Psoas muscle (tissue), 8 donors: ENCODE measurements around the gene ATP8B4. TPM values are rescaled to one million over a fixed set of nuclear protein-coding genes. Genes with fewer than 3 reads are reported as not detected.
A peak's percentile ranks its signal among the peaks of the same experiment; 100 is the strongest.

Experiments
- ATAC-seq, 4 donors: fragments of 200-7000 bp; cut with Tn5 transposase; one replicate each; pipeline ENCODE4 v1.9.1; 2020; ENCODE audit warnings: moderate library complexity in 3 of 4, mild to moderate bottlenecking in 2 of 4
- DNase-seq, 2 donors: peaks; one replicate each; pipeline ENCODE4 v3.0.0-alpha.2; 2020
- H3K27ac ChIP-seq: fragments of 200-600 bp; one replicate; pipeline ENCODE4 v1.8.0; 2022
- H3K27me3 ChIP-seq, 3 donors: fragments of 200-600 bp in 1 of 3; one replicate each; pipeline versions ENCODE4 v1.6.1 to v1.8.0; 2013 to 2022; ENCODE audit warnings: low read length in 2 of 3, mild to moderate bottlenecking in 2 of 3, moderate library complexity in 1 of 3; ENCODE audit not compliant: insufficient read depth in 3 of 3
- H3K36me3 ChIP-seq, 2 donors: fragments of 200-600 bp in 1 of 2; one replicate each; pipeline versions ENCODE4 v1.6.1 to v1.8.0; 2013 to 2022; ENCODE audit warnings: low read depth in 1 of 2, mild to moderate bottlenecking in 1 of 2, moderate library complexity in 1 of 2; ENCODE audit not compliant: insufficient read depth in 1 of 2
- H3K4me1 ChIP-seq: fragments of 200-600 bp; one replicate; pipeline ENCODE4 v1.8.0; 2022
- H3K4me3 ChIP-seq: fragments of 200-600 bp; one replicate; pipeline ENCODE4 v1.8.0; 2022; ENCODE audit warnings: mild to moderate bottlenecking
- H3K9me3 ChIP-seq: fragments of 200-600 bp; one replicate; pipeline ENCODE4 v1.8.0; 2022
- WGBS, 3 donors: extraction: QIAGEN DNeasy Blood & Tissue Kit; methylation state at CpG; one replicate each; pipeline versions ENCODE4 v1.1.6 to v1.1.7; 2013; 5-methylcytosine and 5-hydroxymethylcytosine counted together
- intact Hi-C, 2 donors: fragments of 100-400 bp; cut with DNase I; formaldehyde crosslinking; loops; one replicate each; pipeline versions ENCODE4 v1.11.0 to v1.14.2; 2022
- polyA plus RNA-seq, 3 donors: library from polyadenylated mRNA; stranded (reverse); fragments of 200-250 nt; gene quantifications; one replicate each; pipeline ENCODE4 v1.2.3, GENCODE V29; 2013
- total RNA-seq, 4 donors: library from RNA; stranded (reverse); fragmentation: NEBNext Ultra II Directional in 2 of 4; extraction: Animal tissue kit (Norgen Biotek cat#: 25700) in 2 of 4; gene quantifications; one replicate each; pipeline versions ENCODE4 v1.2.1 to v1.2.4, GENCODE V29; 2021 to 2023
- TF ChIP-seq, protein P1 (sequence below): fragments of 200-600 bp; IDR thresholded peaks from one replicate; pipeline ENCODE4 v1.8.0; 2022; ENCODE audit warnings: antibody characterized with exemption
- donor health status: healthy with polysubstance abuse.
- donor health status: DM: no; HTN: no; CAD: no; lungs with moderate emphysema.
- donor health status: Bipolar disorder and iron deficiency.
- donor health status: healthy.
- donor health status: DM: yes; HTN: yes; CAD: no.
- donor health status: DM: no; HTN: no; CAD: no.
- donor health status: DM: no; HTN: no; CAD: no.
- donor health status: DM: yes; HTN: yes; CAD: no.

Gene ATP8B4
- total and polyA plus RNA-seq, 7 donors, result 0.25 to 2.2 (median 1.0) TPM

DNA sequence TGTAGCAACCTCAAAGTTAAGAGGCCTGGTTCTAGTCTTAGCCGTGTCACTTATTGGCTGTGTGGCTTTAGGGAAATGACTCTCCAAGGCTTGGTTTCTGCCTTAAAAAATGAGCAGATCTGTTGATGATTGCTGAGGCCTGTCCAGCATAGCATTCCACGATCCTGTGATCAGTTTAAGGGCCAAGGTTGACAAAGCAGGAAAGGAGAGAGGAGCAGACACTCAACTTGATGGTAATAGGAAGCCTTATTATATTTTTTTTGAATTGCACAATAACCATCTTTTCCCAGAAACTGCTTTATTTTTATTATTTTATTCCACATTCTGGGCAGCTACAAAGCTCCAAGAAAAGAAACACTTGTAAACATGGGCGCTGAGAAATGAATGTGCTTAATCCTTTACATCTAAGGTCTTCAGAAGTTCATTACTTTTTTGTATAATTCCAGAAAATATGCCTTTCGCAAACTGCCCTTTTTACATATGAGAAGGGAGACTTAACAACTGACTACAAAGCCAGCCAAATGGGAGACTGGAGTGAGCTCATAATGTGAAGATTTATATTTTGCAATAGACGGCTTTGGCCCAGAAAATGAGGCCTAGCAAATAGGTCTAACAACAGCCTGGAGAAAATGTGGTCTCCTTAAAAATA, 241.0 kb downstream of the ATP8B4 start:
- no peak overlapping the region for H3K4me3 ChIP-seq
- TF ChIP-seq, protein P1, sequence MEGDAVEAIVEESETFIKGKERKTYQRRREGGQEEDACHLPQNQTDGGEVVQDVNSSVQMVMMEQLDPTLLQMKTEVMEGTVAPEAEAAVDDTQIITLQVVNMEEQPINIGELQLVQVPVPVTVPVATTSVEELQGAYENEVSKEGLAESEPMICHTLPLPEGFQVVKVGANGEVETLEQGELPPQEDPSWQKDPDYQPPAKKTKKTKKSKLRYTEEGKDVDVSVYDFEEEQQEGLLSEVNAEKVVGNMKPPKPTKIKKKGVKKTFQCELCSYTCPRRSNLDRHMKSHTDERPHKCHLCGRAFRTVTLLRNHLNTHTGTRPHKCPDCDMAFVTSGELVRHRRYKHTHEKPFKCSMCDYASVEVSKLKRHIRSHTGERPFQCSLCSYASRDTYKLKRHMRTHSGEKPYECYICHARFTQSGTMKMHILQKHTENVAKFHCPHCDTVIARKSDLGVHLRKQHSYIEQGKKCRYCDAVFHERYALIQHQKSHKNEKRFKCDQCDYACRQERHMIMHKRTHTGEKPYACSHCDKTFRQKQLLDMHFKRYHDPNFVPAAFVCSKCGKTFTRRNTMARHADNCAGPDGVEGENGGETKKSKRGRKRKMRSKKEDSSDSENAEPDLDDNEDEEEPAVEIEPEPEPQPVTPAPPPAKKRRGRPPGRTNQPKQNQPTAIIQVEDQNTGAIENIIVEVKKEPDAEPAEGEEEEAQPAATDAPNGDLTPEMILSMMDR, result no peak
- 35 to 52% (median 46%) methylated on average over 5 of the region's 5 CpGs for WGBS, 3 donors
- ATAC-seq (peak; percentile 46 to 85 (median 73)), DNase-seq (no peak)
- H3K9me3 ChIP-seq, result no peaks in the 10 kb centered on the region
- intact Hi-C loops, result no loop called here
- no peaks in the 10 kb centered on the region for H3K36me3 ChIP-seq
- no peaks in the 10 kb centered on the region for H3K27me3 ChIP-seq
- H3K4me1 ChIP-seq, result no peaks in the 10 kb centered on the region
- peak overlapping the region; percentile 53 for H3K27ac ChIP-seq

DNA sequence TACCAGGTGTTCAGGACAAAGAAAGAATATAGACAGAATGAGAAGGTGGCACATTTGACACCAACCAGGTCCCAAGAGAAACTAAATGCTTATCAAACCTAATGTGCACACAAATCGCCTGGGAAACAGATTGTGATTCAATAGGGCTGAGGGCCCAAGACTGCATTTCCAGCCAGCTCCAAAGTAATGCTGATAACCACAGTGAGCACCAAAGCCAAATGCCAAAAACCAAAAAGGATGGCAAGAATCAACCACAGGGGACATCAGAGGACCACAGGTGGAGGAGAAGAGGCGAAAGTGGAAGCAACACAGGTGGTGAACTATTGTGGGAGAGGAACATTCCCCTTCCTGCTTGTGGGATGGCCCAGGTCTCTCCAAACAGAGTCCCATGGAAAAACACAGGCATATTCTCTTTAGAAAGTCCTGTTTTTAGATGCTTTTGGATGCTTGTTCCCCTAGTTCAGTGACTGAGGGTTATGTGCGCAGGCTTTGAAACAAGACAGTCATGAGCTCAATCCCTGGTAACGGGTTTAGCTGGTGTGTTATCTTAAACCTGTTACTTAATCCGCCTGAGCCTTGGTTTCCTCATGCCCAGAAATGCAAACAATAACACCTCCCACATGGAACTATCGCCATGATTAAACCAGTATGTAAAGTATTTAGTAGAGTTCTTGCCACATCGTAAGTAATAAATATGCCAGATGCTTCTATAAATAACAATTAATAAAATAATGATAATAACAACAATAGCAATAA, 241.7 kb downstream of the ATP8B4 start:
- Histone ChIP-seq H3K36me3 (no peaks in the 10 kb centered on the region), H3K4me1 (no peaks in the 10 kb centered on the region), H3K27ac (peak overlapping the region; percentile 53), H3K9me3 (no peaks in the 10 kb centered on the region), H3K4me3 (no peak overlapping the region), H3K27me3 (no peaks in the 10 kb centered on the region)
- intact Hi-C loops, result no loop called here
- TF ChIP-seq, protein P1, result no peak
- WGBS, 3 donors, result 67 to 80% (median 75%) methylated on average over 7 of the region's 7 CpGs
- no peak for ATAC-seq
- DNase-seq, result no peak

DNA sequence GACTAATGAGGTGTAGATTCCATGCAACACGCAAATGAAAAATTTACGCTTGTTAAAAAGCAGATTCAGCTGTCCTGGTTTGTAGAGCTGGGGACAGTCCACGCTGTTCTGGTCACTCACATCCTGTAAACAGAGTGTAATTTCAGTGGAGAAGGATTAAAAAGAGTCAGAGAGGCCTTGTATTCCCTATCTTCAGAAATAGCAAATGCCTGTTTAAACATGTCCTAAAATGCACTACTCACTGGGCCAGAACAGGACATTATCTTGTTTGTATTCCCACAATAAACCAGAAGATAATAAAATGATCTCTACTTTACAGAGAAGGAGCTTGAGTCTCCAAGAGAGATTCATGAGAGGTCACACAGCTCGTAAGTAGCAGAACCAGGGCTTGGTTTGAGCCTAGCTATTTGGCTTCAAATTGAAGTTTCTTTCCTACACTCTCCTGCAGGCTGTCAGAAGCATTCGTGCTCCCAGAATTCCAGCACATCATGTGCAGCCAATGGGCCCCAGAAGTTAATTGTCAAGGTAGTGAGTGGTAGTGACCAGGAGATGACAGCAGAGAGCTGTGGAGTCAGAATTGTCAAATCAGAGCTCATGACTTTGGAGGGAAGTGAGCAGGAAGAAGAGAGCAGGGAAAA, 242.5 kb downstream of the ATP8B4 start:
- TF ChIP-seq, protein P1, result no peak
- Histone ChIP-seq H3K9me3 (no peaks in the 10 kb centered on the region), H3K4me1 (no peaks in the 10 kb centered on the region), H3K4me3 (no peak overlapping the region), H3K27ac (peak overlapping the region; percentile 53), H3K36me3 (no peaks in the 10 kb centered on the region), H3K27me3 (no peaks in the 10 kb centered on the region)
- DNase-seq, result no peak
- 30 to 49% (median 31%) methylated on average over 5 of the region's 5 CpGs for WGBS, 3 donors
- peak in 1 of 4 donors; percentile 74 for ATAC-seq
- intact Hi-C loops, result no loop called here

DNA sequence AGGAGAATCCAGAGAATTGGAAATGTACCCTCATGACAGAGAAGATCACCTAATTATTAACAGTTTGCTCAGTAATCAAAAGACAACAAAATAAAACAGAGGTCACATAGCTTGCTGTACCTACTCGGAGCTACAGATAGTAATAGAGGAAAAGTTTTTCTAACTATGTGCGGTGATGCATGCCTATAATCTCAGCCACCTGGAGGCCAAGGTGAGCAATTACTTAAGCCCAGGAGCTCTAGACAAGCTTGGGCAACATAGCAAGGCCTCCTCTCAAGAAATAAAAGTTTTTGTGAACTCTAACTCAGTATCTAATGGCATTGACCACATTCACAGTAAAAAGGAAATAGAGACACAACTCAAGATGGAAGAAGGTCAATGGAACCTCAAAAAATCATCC, 243.6 kb downstream of the ATP8B4 start:
- WGBS, 3 donors, result 93 to 98% (median 94%) methylated on average over 2 of the region's 2 CpGs
- no peaks in the 10 kb centered on the region for H3K9me3 ChIP-seq
- no peak for ATAC-seq
- DNase-seq, result no peak
- TF ChIP-seq, protein P1, result no peak
- no peak overlapping the region for H3K4me3 ChIP-seq
- no peak overlapping the region for H3K27ac ChIP-seq
- H3K36me3 ChIP-seq, result no peaks in the 10 kb centered on the region
- intact Hi-C loops, result no loop called here
- no peaks in the 10 kb centered on the region for H3K27me3 ChIP-seq
- no peaks in the 10 kb centered on the region for H3K4me1 ChIP-seq
